ENCODE data around the gene NSUN2.

GRCh38 chr5:6623228-6623627, 9.6 kb downstream of the NSUN2 start:
- TF ChIP-seq CTCF (IDR thresholded peaks at IDR 0.05; ENCODE audit: low read length), result no peak
- TF ChIP-seq EZH2 (optimal IDR thresholded peaks at IDR 0.05; ENCODE audit: low read depth, low read length), result no peak
- no peak for TF ChIP-seq EZH2phosphoT487 (IDR thresholded peaks at IDR 0.05; ENCODE audit: low read length)
